GM12891 (cell line): ENCODE results near the gene UTP4.
"Not testable (repeated sequence)": the region's sequence is repeated elsewhere in the genome, so short reads cannot be mapped to it uniquely, and the experiment has no call there.

ENCODE experiments used
- DNase-seq: peaks from one replicate; pipeline ENCODE4 v3.0.0; 2011; ENCODE audit warnings: low spot score; ENCODE audit not compliant: insufficient read length
- FAIRE-seq: peaks from 2 replicates; lab custom pipeline; 2011; peaks lifted over from hg19 to GRCh38; lab: Jason Lieb, UNC
- PAX5 ChIP-seq: IDR thresholded peaks from 2 replicates; pipeline ENCODE4 v1.6.1; 2011; ENCODE audit warnings: low read length, moderate library complexity, mild to moderate bottlenecking; ENCODE audit not compliant: insufficient read depth, severe bottlenecking
- POLR2A ChIP-seq: IDR thresholded peaks from 2 replicates; pipeline ENCODE4 v1.6.1; 2011; ENCODE audit warnings: low read depth, low read length, control low read depth
- POLR2AphosphoS5 ChIP-seq: IDR thresholded peaks from 2 replicates; pipeline ENCODE4 v1.6.1; 2011; ENCODE audit warnings: low read depth, low read length, control low read depth
- POU2F2 ChIP-seq: IDR thresholded peaks from 2 replicates; pipeline ENCODE4 v1.6.1; 2011; ENCODE audit warnings: low read depth, mild to moderate bottlenecking, control low read depth, low read length, moderate library complexity
- SPI1 ChIP-seq: IDR thresholded peaks from 2 replicates; pipeline ENCODE4 v1.6.1; 2011; ENCODE audit warnings: low read depth, low read length, control low read depth
- TAF1 ChIP-seq: IDR thresholded peaks from 2 replicates; pipeline ENCODE4 v1.6.1; 2011; ENCODE audit warnings: low read depth, low read length, control low read depth

Gene UTP4

GRCh38 chr16:69115837-69116236 lies 16.6 kb upstream of the UTP4 start:
- no peak for DNase-seq
- TF ChIP-seq POLR2A, result no peak
- no peak for TF ChIP-seq PAX5
- no peak for TF ChIP-seq POU2F2
- TF ChIP-seq POLR2AphosphoS5, result no peak
- TF ChIP-seq SPI1, result no peak
- TF ChIP-seq TAF1, result no peak
- no peak for FAIRE-seq

- DNase-seq (no peak), FAIRE-seq (no peak)
- TF ChIP-seq POLR2AphosphoS5 (no peak), POU2F2 (no peak), POLR2A (no peak), TAF1 (no peak), SPI1 (no peak), PAX5 (no peak)
Observed at GRCh38 chr16:69116256-69116875, 16.1 kb upstream of the UTP4 start.

- FAIRE-seq (no peak), DNase-seq (no peak)
- no peak for TF ChIP-seq TAF1
- TF ChIP-seq POLR2AphosphoS5, result no peak
- no peak for TF ChIP-seq PAX5
- TF ChIP-seq POLR2A, result no peak
- TF ChIP-seq POU2F2, result no peak
- TF ChIP-seq SPI1, result no peak
Observed at GRCh38 chr16:69116906-69117305, 15.5 kb upstream of the UTP4 start.

GRCh38 chr16:69118468-69118867 lies 14.0 kb upstream of the UTP4 start:
- FAIRE-seq (no peak), DNase-seq (no peak)
- no peak for TF ChIP-seq POLR2A
- no peak for TF ChIP-seq TAF1
- TF ChIP-seq SPI1, result no peak
- no peak for TF ChIP-seq POLR2AphosphoS5
- no peak for TF ChIP-seq PAX5
- TF ChIP-seq POU2F2, result no peak

GRCh38 chr16:69118994-69119393 lies 13.5 kb upstream of the UTP4 start:
- DNase-seq (no peak), FAIRE-seq (no peak)
- no peak for TF ChIP-seq PAX5

GRCh38 chr16:69119536-69119935 lies 12.9 kb upstream of the UTP4 start:
- TF ChIP-seq POLR2AphosphoS5, result no peak
- no peak for TF ChIP-seq TAF1
- TF ChIP-seq SPI1, result no peak
- TF ChIP-seq PAX5, result no peak
- no peak for TF ChIP-seq POLR2A
- no peak for TF ChIP-seq POU2F2
- no peak for FAIRE-seq

GRCh38 chr16:69120096-69120664 lies 12.3 kb upstream of the UTP4 start:
- FAIRE-seq (no peak), DNase-seq (no peak)
- TF ChIP-seq SPI1, result no peak
- no peak for TF ChIP-seq POU2F2
- no peak for TF ChIP-seq PAX5
- no peak for TF ChIP-seq TAF1
- no peak for TF ChIP-seq POLR2AphosphoS5
- TF ChIP-seq POLR2A, result no peak

More at GRCh38 chr16:69119536-69119935, 12.9 kb upstream of the UTP4 start:
- DNase-seq, result no peak

GRCh38 chr16:69123910-69124309 lies 8.5 kb upstream of the UTP4 start:
- peak; percentile 69 for FAIRE-seq
- peak; percentile 43 for DNase-seq
- TF ChIP-seq POLR2A (no peak), POLR2AphosphoS5 (no peak), POU2F2 (no peak)

- not testable (repeated sequence) for DNase-seq, FAIRE-seq
Observed at GRCh38 chr16:69124406-69124805, 8.0 kb upstream of the UTP4 start.

- not testable (repeated sequence) for FAIRE-seq, DNase-seq
Observed at GRCh38 chr16:69124961-69125360, 7.5 kb upstream of the UTP4 start.

GRCh38 chr16:69126221-69126620 lies 6.2 kb upstream of the UTP4 start:
- no peak for TF ChIP-seq TAF1
- no peak for TF ChIP-seq PAX5
- no peak for TF ChIP-seq POLR2AphosphoS5
- no peak for TF ChIP-seq POLR2A
- TF ChIP-seq POU2F2, result no peak
- no peak for TF ChIP-seq SPI1
- DNase-seq (no peak), FAIRE-seq (no peak)

- FAIRE-seq, DNase-seq: not testable (repeated sequence)
Observed at GRCh38 chr16:69126801-69127200, 5.6 kb upstream of the UTP4 start.
